Ammon's horn (tissue), 1 donor: Measurements from ENCODE around the gene YKT6.

Experiments
- DNase-seq: peaks from one replicate; pipeline ENCODE4 v3.0.0-alpha.2; 2016; ENCODE audit warnings: low spot score

Gene YKT6

GRCh38 chr7:44261240-44261639, 60.5 kb downstream of the YKT6 start:
- DNase-seq, result no peak

DNA sequence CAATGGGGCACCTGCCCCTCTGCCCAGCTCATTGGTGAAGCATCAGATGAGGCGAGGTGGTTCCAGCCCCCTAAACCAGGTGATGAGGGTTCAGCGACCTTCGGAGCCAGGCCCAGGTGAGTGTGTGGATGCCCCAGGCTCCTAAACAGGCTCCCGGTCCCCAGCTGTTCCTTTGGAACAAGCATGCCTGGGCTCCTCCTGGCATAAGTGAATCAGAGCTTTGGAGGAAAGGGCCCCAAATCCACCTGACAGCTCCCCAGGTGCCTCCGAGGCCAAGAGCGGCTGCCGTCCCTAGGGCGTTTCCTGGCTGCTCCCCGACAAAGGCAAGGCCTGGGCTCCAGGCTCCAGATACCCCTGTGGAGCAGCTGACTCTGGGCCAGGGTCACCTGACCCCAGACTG, 61.3 kb downstream of the YKT6 start:
- DNase-seq, result no peak

GRCh38 chr7:44263326-44264082, 62.7 kb downstream of the YKT6 start:
- no peak for DNase-seq
